Coronary artery (tissue), 2 donors: Measurements from ENCODE around the gene PPP1R16B.

ENCODE experiments used
- DNase-seq: peaks from one replicate; pipeline ENCODE4 v3.0.0-alpha.2; 2017; ENCODE audit warnings: low spot score
- H3K27ac ChIP-seq, 2 donors: fragments of 200-600 bp; sonication (generic); one replicate each; pipeline ENCODE4 v1.5.1; 2016 to 2019
- H3K4me3 ChIP-seq: fragments of 200-600 bp; sonication (generic); 2 replicates; pipeline ENCODE4 v1.5.1; 2016; ENCODE audit warnings: mild to moderate bottlenecking, moderate library complexity
- CTCF ChIP-seq: fragments of 200-600 bp; sonication (generic); IDR thresholded peaks from one replicate; pipeline ENCODE4 v1.5.1; 2019; ENCODE audit warnings: antibody characterized with exemption

PPP1R16B gene

DNA sequence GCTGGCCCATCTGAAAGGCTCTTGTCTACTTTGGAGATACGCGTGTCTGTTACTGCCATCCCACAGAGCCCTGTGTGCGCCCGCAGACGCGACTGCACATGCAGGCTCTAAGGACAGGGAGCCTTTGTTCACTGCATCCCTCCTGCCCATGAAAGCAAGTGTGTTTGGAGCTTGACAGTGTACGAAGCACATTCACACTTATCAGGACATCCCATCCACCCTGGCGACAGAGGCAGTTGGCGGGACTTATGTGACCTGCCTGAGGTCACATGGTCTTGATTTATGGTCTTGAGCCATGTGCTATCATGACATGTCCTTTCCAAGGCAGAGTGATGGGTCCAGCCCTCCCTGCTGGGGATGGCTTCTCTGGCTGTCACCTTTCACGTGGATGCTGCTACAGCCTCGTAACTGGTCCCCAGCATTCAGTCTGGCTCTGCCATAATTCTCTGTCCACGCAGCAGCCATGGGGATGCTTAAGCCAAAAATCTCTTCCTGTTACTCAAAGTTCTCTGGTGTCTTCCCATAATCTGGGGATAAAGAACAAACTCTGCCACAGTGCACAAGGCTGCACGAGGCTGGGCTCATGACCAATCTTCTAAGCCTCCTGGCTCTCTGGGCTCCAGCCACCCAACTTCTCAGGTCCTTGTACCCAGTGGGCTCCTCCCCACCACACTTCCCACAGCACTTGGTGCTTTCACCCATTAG lies 84.4 kb downstream of the PPP1R16B start:
- no peak overlapping the region for H3K27ac ChIP-seq
- H3K4me3 ChIP-seq, result no peak overlapping the region
- no peak for TF ChIP-seq CTCF
- no peak for DNase-seq

GRCh38 chr20:38890497-38890818 lies 85.0 kb downstream of the PPP1R16B start:
- Histone ChIP-seq H3K4me3 (no peak overlapping the region), H3K27ac (no peak overlapping the region)
- DNase-seq, result no peak
- no peak for TF ChIP-seq CTCF

GRCh38 chr20:38892091-38892981 lies 86.8 kb downstream of the PPP1R16B start:
- TF ChIP-seq CTCF, result no peak
- H3K4me3 ChIP-seq, result no peak overlapping the region
- H3K27ac ChIP-seq, result no peak overlapping the region
- DNase-seq, result no peak

- no peak overlapping the region for H3K27ac ChIP-seq
- no peak overlapping the region for H3K4me3 ChIP-seq
- no peak for TF ChIP-seq CTCF
- DNase-seq, result no peak
Measured at GRCh38 chr20:38893056-38893564, 87.6 kb downstream of the PPP1R16B start.

- TF ChIP-seq CTCF, result peak; percentile 96
- no peak for DNase-seq
- peak overlapping the region; percentile 50 for H3K4me3 ChIP-seq
- H3K27ac ChIP-seq, result no peak overlapping the region
Measured at GRCh38 chr20:38893565-38894090, 88.1 kb downstream of the PPP1R16B start.

- TF ChIP-seq CTCF, result no peak
- Histone ChIP-seq H3K4me3 (peak overlapping the region; percentile 50), H3K27ac (no peak overlapping the region)
- DNase-seq, result no peak
Measured at GRCh38 chr20:38894091-38894847, 88.8 kb downstream of the PPP1R16B start.
